Endothelial cell (in vitro differentiated cells): ENCODE measurements around the gene MOXD1. TPM values are rescaled to one million over a fixed set of nuclear protein-coding genes. Genes with fewer than 3 reads are reported as not detected.

ENCODE experiments used
- DNase-seq: peaks from one replicate; pipeline ENCODE4 v3.0.0; 2021; ENCODE audit warnings: low spot score
- H3K27ac Mint-ChIP-seq: one replicate; pipeline ENCODE4 v1.8.0; 2021; ENCODE audit warnings: mixed read lengths, inconsistent platforms; ENCODE audit not compliant: unreplicated experiment
- H3K27me3 Mint-ChIP-seq: one replicate; pipeline ENCODE4 v1.8.0; 2021; ENCODE audit warnings: mild to moderate bottlenecking, moderate library complexity, mixed read lengths, inconsistent platforms; ENCODE audit not compliant: unreplicated experiment
- H3K36me3 Mint-ChIP-seq: one replicate; pipeline ENCODE4 v1.8.0; 2021; ENCODE audit warnings: mild to moderate bottlenecking, low read depth, mixed read lengths, inconsistent platforms; ENCODE audit not compliant: unreplicated experiment
- H3K4me1 Mint-ChIP-seq: one replicate; pipeline ENCODE4 v1.8.0; 2021; ENCODE audit warnings: mild to moderate bottlenecking, mixed read lengths, inconsistent platforms; ENCODE audit not compliant: unreplicated experiment
- H3K4me3 Mint-ChIP-seq: one replicate; pipeline ENCODE4 v1.8.0; 2021; ENCODE audit warnings: mild to moderate bottlenecking, mixed read lengths, inconsistent platforms; ENCODE audit not compliant: unreplicated experiment
- H3K9me3 Mint-ChIP-seq: one replicate; pipeline ENCODE4 v1.8.0; 2021; ENCODE audit warnings: mixed read lengths, inconsistent platforms; ENCODE audit not compliant: unreplicated experiment
- total RNA-seq: library from RNA; stranded (reverse); fragmentation: NEBNext Ultra II Directional; extraction: Animal tissue kit (Norgen Biotek cat#: 25700); gene quantifications from one replicate; pipeline ENCODE4 v1.2.1, GENCODE V29; 2021; ENCODE audit not compliant: unreplicated experiment
- TF ChIP-seq, protein P1 (sequence below): fragments of 200-600 bp; sonication (generic); IDR thresholded peaks from one replicate; pipeline ENCODE4 v1.5.0; 2021; ENCODE audit warnings: antibody characterized with exemption; ENCODE audit not compliant: unreplicated experiment

Gene MOXD1
- total RNA-seq, 1 donor from 2014 or later = 0.08 TPM

DNA sequence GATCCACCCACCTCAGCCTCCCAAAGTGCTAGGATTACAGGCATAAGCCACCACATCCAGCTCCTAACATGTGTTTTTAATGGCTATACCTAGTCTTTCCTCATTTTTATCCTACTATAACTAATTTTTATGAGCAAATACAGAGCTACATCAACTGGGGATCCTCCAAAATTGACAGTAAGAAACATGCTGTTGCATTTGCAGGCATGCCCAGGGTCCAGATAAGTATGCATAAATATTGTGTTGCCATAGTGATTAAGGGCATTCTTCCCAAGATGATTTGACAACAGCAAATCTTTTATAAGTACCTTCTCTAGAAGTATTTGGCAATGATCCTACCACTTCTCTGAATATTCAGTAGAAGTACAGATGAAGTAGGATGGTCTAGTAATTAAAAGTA, 41.9 kb upstream of the MOXD1 start:
- Mint-ChIP-seq H3K4me3 (no peak overlapping the region), H3K9me3 (no peaks in the 10 kb centered on the region), H3K27ac (no peak overlapping the region), H3K36me3 (peaks cover 8% of the 10 kb centered on the region), H3K4me1 (no peaks in the 10 kb centered on the region), H3K27me3 (no peaks in the 10 kb centered on the region)
- no peak for DNase-seq
- TF ChIP-seq, protein P1, sequence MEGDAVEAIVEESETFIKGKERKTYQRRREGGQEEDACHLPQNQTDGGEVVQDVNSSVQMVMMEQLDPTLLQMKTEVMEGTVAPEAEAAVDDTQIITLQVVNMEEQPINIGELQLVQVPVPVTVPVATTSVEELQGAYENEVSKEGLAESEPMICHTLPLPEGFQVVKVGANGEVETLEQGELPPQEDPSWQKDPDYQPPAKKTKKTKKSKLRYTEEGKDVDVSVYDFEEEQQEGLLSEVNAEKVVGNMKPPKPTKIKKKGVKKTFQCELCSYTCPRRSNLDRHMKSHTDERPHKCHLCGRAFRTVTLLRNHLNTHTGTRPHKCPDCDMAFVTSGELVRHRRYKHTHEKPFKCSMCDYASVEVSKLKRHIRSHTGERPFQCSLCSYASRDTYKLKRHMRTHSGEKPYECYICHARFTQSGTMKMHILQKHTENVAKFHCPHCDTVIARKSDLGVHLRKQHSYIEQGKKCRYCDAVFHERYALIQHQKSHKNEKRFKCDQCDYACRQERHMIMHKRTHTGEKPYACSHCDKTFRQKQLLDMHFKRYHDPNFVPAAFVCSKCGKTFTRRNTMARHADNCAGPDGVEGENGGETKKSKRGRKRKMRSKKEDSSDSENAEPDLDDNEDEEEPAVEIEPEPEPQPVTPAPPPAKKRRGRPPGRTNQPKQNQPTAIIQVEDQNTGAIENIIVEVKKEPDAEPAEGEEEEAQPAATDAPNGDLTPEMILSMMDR = no peak

DNA sequence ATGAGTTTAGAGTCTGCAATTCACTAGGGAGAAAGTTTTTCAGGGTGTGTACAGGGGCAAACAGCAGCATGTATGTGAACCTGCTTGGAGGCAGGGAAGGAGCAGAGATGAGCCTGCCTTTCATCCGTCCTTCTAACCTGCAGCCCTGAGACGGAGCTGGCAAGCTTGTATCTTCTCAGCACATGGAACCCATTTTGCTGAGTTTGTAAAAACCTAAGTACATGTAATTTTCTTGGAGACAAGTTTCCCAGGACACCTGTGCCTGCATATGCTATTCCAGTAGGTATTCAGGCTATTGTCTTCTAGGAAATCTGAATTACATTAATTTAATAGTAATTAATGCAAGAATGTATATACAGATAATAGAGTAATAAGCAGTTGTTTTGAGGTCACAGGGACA, 28.8 kb upstream of the MOXD1 start:
- no peaks in the 10 kb centered on the region for H3K9me3 Mint-ChIP-seq
- no peaks in the 10 kb centered on the region for H3K36me3 Mint-ChIP-seq
- no peak overlapping the region for H3K4me3 Mint-ChIP-seq
- TF ChIP-seq, protein P1 = no peak
- H3K4me1 Mint-ChIP-seq = no peaks in the 10 kb centered on the region
- no peak overlapping the region for H3K27ac Mint-ChIP-seq
- no peak for DNase-seq
- H3K27me3 Mint-ChIP-seq = no peaks in the 10 kb centered on the region

DNA sequence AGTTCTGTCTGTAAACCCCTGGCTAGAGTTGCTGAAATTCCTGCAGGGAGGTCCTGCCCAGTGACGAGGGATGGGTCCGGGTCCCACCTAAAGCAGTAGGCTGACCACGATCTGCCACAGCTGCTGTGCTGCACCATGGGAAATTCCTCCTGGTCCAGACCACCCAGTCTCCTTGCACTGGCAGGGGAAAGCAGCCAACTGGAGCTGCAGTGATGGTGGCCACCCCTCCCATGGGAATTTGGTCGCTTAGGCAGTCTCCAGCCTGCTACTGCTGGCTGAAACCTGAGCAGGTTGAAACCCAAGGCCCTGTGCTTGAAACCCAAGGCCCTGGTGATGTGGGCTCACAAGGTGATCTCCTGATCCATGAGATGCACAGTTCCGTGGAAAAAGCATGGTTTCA, 23.9 kb upstream of the MOXD1 start:
- Mint-ChIP-seq H3K36me3 (peaks cover 3% of the 10 kb centered on the region), H3K27me3 (no peaks in the 10 kb centered on the region), H3K27ac (no peak overlapping the region), H3K4me3 (no peak overlapping the region), H3K4me1 (no peaks in the 10 kb centered on the region), H3K9me3 (no peaks in the 10 kb centered on the region)
- TF ChIP-seq, protein P1 = no peak
- DNase-seq = no peak

DNA sequence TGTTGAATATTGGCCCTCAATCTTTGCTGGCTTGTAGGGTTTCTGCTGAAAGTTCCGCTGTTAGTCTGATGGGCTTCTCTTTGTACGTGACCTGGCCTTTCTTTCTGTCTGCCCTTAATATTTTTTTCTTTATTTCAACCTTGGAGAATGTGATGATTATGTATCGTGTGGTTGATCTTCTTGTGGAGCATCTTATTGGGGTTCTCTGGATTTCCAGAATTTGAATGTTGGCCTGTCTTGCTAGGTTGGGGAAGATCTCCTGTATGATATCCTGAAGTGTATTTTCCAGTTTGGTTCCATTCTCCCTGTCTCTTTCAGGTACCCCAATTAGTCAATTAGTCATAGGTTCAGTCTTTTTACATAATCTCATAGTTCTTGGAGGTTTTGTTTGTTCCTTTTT, 22.6 kb upstream of the MOXD1 start:
- TF ChIP-seq, protein P1 = no peak
- Mint-ChIP-seq H3K9me3 (no peaks in the 10 kb centered on the region), H3K4me1 (no peaks in the 10 kb centered on the region), H3K27me3 (no peaks in the 10 kb centered on the region), H3K36me3 (peaks cover 3% of the 10 kb centered on the region), H3K4me3 (no peak overlapping the region), H3K27ac (no peak overlapping the region)
- no peak for DNase-seq

DNA sequence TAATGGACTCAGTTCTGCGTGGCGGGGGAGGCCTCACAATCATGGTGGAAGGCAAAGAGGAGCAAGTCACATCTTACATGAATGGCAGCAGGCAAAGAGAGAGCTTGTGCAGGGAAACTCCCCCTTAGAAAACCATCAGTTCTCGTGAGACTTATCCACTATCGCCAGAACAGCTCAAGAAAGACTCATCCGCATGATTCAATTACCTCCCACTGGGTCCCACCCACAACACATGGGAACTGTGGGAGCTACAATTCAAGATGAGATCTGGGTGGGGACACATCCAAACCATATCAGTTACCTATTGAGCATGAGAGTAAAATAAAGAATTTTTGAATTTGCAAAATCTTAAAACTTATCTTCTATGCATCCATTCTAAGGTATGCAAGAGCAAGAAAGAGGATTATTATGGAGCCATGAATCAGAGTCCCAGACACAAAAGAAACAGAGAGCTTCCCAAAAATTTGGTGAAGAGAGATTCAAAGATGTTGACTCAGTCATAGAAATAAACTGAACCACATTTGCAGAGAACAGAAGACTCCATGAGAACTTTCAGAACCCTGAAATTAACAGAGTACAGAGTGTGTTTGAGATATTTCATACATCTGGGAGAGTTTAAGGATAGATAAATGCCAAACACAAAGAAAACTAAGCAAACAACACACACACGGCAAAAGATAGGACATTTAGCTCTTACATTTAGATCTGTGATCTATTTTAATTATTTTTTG, 17.1 kb upstream of the MOXD1 start:
- no peak for DNase-seq
- Mint-ChIP-seq H3K27ac (no peak overlapping the region), H3K4me1 (no peaks in the 10 kb centered on the region), H3K4me3 (no peak overlapping the region), H3K27me3 (no peaks in the 10 kb centered on the region), H3K9me3 (no peaks in the 10 kb centered on the region), H3K36me3 (peaks cover 3% of the 10 kb centered on the region)
- TF ChIP-seq, protein P1 = no peak
